Measurements from ENCODE around the gene IL17F.

IL17F gene

DNA sequence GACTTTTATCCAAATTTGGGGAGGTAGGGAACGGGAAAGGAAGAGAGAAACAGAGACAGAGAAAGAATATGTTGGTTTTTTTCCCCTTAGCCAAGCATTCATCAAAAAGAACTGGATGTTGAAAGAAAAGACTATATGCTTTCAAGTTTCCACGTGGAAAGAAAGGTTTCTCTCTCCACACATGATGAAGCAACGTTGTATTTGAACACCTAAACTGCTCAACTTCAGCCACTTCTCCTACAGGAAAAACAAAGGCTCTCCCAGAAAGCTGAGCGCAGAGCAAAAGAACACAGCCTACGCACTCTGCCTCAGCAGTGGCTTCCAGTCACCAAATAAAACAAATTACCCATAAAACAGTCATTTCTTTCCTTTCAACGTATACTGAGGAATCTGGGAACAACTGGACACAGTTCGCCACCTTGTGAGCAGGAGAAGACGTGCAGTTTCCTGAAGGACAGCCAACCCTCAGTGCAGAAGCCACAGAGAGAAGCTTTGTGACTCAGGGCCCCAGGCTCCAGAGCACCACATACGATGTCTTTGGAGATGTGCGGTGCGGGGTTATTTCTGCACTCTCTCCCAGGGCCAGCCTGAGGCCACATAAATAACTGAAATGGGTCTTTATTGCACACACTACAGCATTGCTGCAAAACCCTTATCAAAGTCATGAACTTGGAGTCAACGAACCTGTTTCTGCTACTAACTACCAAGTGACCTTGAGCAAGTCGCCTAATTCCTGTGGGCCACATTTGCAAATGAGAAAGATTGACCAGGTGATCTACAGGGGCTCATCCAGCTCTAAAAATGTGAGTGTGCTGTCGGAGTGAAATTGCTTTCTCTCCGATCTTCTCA lies 10.1 kb downstream of the IL17F start:
- peak; percentile 99 for ATAC-seq (ENCODE audit: low read depth)

DNA sequence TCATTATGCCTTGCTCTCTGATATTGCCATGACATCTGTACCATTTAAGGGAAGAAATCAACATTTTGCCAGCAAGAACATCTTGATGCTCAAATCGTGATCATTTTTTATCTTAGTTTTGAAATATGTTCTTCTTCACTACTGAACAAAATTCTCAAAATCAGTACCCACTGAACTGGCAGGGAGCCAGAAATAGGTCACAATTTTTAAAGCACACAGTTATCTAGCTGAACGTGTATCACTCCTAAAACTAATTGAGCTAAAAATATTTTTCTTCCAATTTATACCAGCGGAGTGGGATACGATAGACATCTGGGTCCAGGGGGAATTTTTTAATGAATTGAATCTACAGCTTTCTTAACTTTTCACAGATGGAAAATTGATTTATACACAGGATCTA lies 11.3 kb downstream of the IL17F start:
- peaks cover 3% of the 10 kb centered on the region for H3K27me3 ChIP-seq (ENCODE audit: insufficient read depth, poor library complexity, severe bottlenecking)
- no peak for DNase-seq (ENCODE audit: low spot score)
- H3K9me3 ChIP-seq (ENCODE audit: severe bottlenecking): no peaks in the 10 kb centered on the region
- TF ChIP-seq, protein P1, sequence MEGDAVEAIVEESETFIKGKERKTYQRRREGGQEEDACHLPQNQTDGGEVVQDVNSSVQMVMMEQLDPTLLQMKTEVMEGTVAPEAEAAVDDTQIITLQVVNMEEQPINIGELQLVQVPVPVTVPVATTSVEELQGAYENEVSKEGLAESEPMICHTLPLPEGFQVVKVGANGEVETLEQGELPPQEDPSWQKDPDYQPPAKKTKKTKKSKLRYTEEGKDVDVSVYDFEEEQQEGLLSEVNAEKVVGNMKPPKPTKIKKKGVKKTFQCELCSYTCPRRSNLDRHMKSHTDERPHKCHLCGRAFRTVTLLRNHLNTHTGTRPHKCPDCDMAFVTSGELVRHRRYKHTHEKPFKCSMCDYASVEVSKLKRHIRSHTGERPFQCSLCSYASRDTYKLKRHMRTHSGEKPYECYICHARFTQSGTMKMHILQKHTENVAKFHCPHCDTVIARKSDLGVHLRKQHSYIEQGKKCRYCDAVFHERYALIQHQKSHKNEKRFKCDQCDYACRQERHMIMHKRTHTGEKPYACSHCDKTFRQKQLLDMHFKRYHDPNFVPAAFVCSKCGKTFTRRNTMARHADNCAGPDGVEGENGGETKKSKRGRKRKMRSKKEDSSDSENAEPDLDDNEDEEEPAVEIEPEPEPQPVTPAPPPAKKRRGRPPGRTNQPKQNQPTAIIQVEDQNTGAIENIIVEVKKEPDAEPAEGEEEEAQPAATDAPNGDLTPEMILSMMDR (IDR thresholded peaks at IDR 0.05; ENCODE audit: poor library complexity, severe bottlenecking): no peak
- no peaks in the 10 kb centered on the region for H3K36me3 ChIP-seq (ENCODE audit: low read depth)
- ATAC-seq (ENCODE audit: low read depth): no peak
- H3K4me1 ChIP-seq (ENCODE audit: insufficient read depth, poor library complexity, severe bottlenecking): no peaks in the 10 kb centered on the region
- H3K27ac ChIP-seq (ENCODE audit: poor library complexity, severe bottlenecking): no peak overlapping the region
- no peak overlapping the region for H3K4me3 ChIP-seq (ENCODE audit: severe bottlenecking)

More for the DNA sequence above, 10.1 kb downstream of the IL17F start:
- Histone ChIP-seq H3K9me3 (ENCODE audit: severe bottlenecking) (no peaks in the 10 kb centered on the region), H3K36me3 (ENCODE audit: low read depth) (no peaks in the 10 kb centered on the region), H3K4me3 (ENCODE audit: severe bottlenecking) (no peak overlapping the region), H3K27ac (ENCODE audit: poor library complexity, severe bottlenecking) (no peak overlapping the region), H3K27me3 (ENCODE audit: insufficient read depth, poor library complexity, severe bottlenecking) (peaks cover 3% of the 10 kb centered on the region), H3K4me1 (ENCODE audit: insufficient read depth, poor library complexity, severe bottlenecking) (no peaks in the 10 kb centered on the region)
- TF ChIP-seq, protein P1 (IDR thresholded peaks at IDR 0.05; ENCODE audit: poor library complexity, severe bottlenecking): peak; percentile 79
- no peak for DNase-seq (ENCODE audit: low spot score)

DNA sequence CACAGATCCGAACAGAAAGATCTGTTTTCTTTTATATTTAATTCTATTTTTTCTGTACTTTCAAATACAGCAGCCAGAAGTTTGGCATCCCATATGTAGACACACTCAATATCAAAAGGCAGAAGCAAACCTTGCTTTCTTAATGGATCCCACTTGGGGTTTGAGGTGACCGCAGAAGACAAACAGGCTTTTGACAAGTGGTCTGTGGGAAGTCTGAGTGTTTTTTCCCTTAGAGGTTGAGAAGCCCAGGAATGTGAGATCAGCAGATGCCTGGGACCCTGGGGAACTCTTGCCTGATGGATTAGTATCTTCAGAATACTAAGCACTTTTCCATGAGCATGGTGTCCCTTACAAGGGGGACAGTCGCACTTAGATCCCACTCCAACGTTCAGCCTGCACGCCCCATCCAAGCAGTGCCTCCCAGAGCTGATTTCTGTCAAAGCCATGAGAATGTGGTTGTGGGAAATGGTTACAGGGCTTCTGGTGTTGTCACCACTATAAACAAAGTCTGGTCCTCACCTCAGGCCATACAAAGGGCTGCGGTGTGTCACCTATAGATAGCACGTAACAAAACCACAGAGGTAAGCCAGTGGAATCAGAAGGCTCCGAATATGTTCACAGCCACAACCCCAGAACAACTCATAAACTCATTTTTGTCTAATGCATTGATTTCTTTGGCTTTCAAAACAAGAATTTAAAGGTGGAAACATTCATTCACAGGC lies 12.7 kb downstream of the IL17F start:
- Histone ChIP-seq H3K36me3 (ENCODE audit: low read depth) (no peaks in the 10 kb centered on the region), H3K27ac (ENCODE audit: poor library complexity, severe bottlenecking) (no peak overlapping the region), H3K27me3 (ENCODE audit: insufficient read depth, poor library complexity, severe bottlenecking) (peaks cover 1% of the 10 kb centered on the region), H3K4me1 (ENCODE audit: insufficient read depth, poor library complexity, severe bottlenecking) (no peaks in the 10 kb centered on the region), H3K4me3 (ENCODE audit: severe bottlenecking) (no peak overlapping the region), H3K9me3 (ENCODE audit: severe bottlenecking) (no peaks in the 10 kb centered on the region)
- TF ChIP-seq, protein P1 (IDR thresholded peaks at IDR 0.05; ENCODE audit: poor library complexity, severe bottlenecking): no peak
- DNase-seq (ENCODE audit: low spot score) (no peak), ATAC-seq (ENCODE audit: low read depth) (no peak)

DNA sequence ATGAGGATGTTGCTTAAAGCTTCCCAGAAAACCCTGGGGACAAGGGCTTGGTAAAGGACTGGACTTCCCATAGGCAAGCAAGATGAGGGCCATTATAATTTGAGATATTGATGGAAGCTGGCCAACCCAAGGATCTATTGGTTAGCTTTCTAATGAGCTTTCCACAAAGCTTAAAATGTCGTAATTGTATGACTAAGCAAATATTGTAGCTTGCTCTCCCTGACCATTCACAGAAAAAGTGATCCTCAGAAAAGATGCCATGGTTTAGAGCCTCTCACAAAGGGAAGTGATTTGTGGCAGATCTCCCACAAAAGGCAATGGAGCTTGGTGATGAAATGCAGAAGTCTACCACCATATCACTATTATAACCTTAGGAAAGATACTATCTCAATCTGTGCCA lies 13.6 kb downstream of the IL17F start:
- no peak for DNase-seq (ENCODE audit: low spot score)
- Histone ChIP-seq H3K4me1 (ENCODE audit: insufficient read depth, poor library complexity, severe bottlenecking) (no peaks in the 10 kb centered on the region), H3K36me3 (ENCODE audit: low read depth) (no peaks in the 10 kb centered on the region), H3K27me3 (ENCODE audit: insufficient read depth, poor library complexity, severe bottlenecking) (no peaks in the 10 kb centered on the region), H3K27ac (ENCODE audit: poor library complexity, severe bottlenecking) (no peak overlapping the region), H3K9me3 (ENCODE audit: severe bottlenecking) (no peaks in the 10 kb centered on the region), H3K4me3 (ENCODE audit: severe bottlenecking) (no peak overlapping the region)
- ATAC-seq (ENCODE audit: low read depth): no peak
- TF ChIP-seq, protein P1 (IDR thresholded peaks at IDR 0.05; ENCODE audit: poor library complexity, severe bottlenecking): no peak

Data from RWPE2 (cell line).